ENCODE data around the gene RBSN.
"Not testable (repeated sequence)": the region's sequence is repeated elsewhere in the genome, so short reads cannot be mapped to it uniquely, and the experiment has no call there.

Gene RBSN

GRCh38 chr3:15098503-15099363 is at the start of gene RBSN:
Gene RBSN, minus strand, starts transcription at chr3:15099148. Its CDS starts 3,028 bp downstream, at chr3:15096120.
- no peak for TF ChIP-seq CTCF (conservative IDR thresholded peaks at IDR 0.05)
- peak; percentile 89 for TF ChIP-seq ZFX (IDR thresholded peaks at IDR 0.05)
- H3K27ac ChIP-seq: peak within 1 kb of the TSS; percentile 71

GRCh38 chr3:15148614-15149013 is 49.7 kb upstream of the RBSN start:
- TF ChIP-seq CTCF (conservative IDR thresholded peaks at IDR 0.05): no peak; the same call in 1 of the 2 replicates
- TF ChIP-seq ZFX (IDR thresholded peaks at IDR 0.05): no peak
- H3K27ac ChIP-seq: no peak overlapping the region

GRCh38 chr3:15136885-15137284 is 37.9 kb upstream of the RBSN start:
- not testable (repeated sequence) for H3K27ac ChIP-seq

GRCh38 chr3:15134968-15135367 is 36.0 kb upstream of the RBSN start:
- not testable (repeated sequence) for H3K27ac ChIP-seq

- 0 out of 2 replicates have a peak, but pooled peaks have one; percentile 11 for TF ChIP-seq CTCF (conservative IDR thresholded peaks at IDR 0.05)
- H3K27ac ChIP-seq: not testable (repeated sequence)
Observed at GRCh38 chr3:15128403-15128802, 29.5 kb upstream of the RBSN start.

- not testable (repeated sequence) for H3K27ac ChIP-seq
Observed at GRCh38 chr3:15126975-15127374, 28.0 kb upstream of the RBSN start.

- no peak overlapping the region for H3K27ac ChIP-seq
Observed at GRCh38 chr3:15122398-15122797, 23.4 kb upstream of the RBSN start.

GRCh38 chr3:15121936-15122335 is 23.0 kb upstream of the RBSN start:
- TF ChIP-seq CTCF (conservative IDR thresholded peaks at IDR 0.05) (no peak), ZFX (IDR thresholded peaks at IDR 0.05) (no peak)
- no peak overlapping the region for H3K27ac ChIP-seq

More at GRCh38 chr3:15122398-15122797, 23.4 kb upstream of the RBSN start:
- TF ChIP-seq ZFX (IDR thresholded peaks at IDR 0.05): no peak
- no peak for TF ChIP-seq CTCF (conservative IDR thresholded peaks at IDR 0.05)

- TF ChIP-seq ZFX (IDR thresholded peaks at IDR 0.05) (no peak), CTCF (conservative IDR thresholded peaks at IDR 0.05) (no peak)
- no peak overlapping the region for H3K27ac ChIP-seq
Observed at GRCh38 chr3:15120986-15121385, 22.0 kb upstream of the RBSN start.
